Body of pancreas (tissue), 4 donors: ENCODE results near the gene SLC4A5.

Source experiments
- CTCF ChIP-seq, 7 experiments: fragments of 450-650 bp in 4 of 7; fragments of 200-600 bp in 3 of 7; sonication (generic) in 3 of 7; IDR thresholded peaks; one replicate each; pipeline ENCODE4 v1.5.1; 2016 to 2019; ENCODE audit warnings: antibody characterized with exemption in 7 of 7
- POLR2A ChIP-seq, 3 donors: fragments of 450-650 bp; IDR thresholded peaks; one replicate each; pipeline ENCODE4 v1.6.1; 2016; ENCODE audit warnings: antibody characterized with exemption in 3 of 3, mild to moderate bottlenecking in 2 of 3

- TF ChIP-seq CTCF (IDR thresholded peaks at IDR 0.05) (no peak), POLR2A (IDR thresholded peaks at IDR 0.05) (no peak)
These were observed 49.8 kb downstream of the SLC4A5 start for GRCh38 chr2:74293191-74293991.
